COR-L47 (cell line): Measurements from ENCODE around the gene RPS19BP1.
A peak's percentile ranks its signal among the peaks of the same experiment; 100 is the strongest.

Experiments used
- DNase-seq: peaks from one replicate; lab custom pipeline; 2025; lab: John Stamatoyannopoulos, UW

RPS19BP1 gene

GRCh38 chr22:39532215-39533073 lies at the start of gene RPS19BP1:
Gene RPS19BP1 (minus strand): TSS chr22:39532748. CDS start chr22:39532738, 10 bp downstream.
- DNase-seq = peak; percentile 100

GRCh38 chr22:39581303-39581702 lies 48.8 kb upstream of the RPS19BP1 start:
- DNase-seq = no peak

- DNase-seq = no peak
Observed at GRCh38 chr22:39580795-39581194, 48.2 kb upstream of the RPS19BP1 start.

GRCh38 chr22:39580006-39580441 lies 47.5 kb upstream of the RPS19BP1 start:
- DNase-seq = no peak

GRCh38 chr22:39577900-39578299 lies 45.4 kb upstream of the RPS19BP1 start:
- DNase-seq = no peak

GRCh38 chr22:39577366-39577765 lies 44.8 kb upstream of the RPS19BP1 start:
- DNase-seq = no peak

- DNase-seq = no peak
Observed at GRCh38 chr22:39576027-39576426, 43.5 kb upstream of the RPS19BP1 start.

GRCh38 chr22:39575552-39575825 lies 42.9 kb upstream of the RPS19BP1 start:
- DNase-seq = no peak

GRCh38 chr22:39574779-39575551 lies 42.4 kb upstream of the RPS19BP1 start:
- DNase-seq = no peak

GRCh38 chr22:39571538-39571937 lies 39.0 kb upstream of the RPS19BP1 start:
- DNase-seq = no peak

- no peak for DNase-seq
Observed at GRCh38 chr22:39570665-39571064, 38.1 kb upstream of the RPS19BP1 start, which contains the start of gene CACNA1I. Gene CACNA1I (plus strand): TSS chr22:39570753. CDS start chr22:39570753, 0 bp downstream.

- no peak for DNase-seq
Observed at GRCh38 chr22:39570226-39570625, 37.7 kb upstream of the RPS19BP1 start.

- no peak for DNase-seq
Observed at GRCh38 chr22:39569066-39569465, 36.5 kb upstream of the RPS19BP1 start.

- no peak for DNase-seq
Observed at GRCh38 chr22:39568278-39568981, 35.9 kb upstream of the RPS19BP1 start.

- no peak for DNase-seq
Observed at GRCh38 chr22:39567135-39567946, 34.8 kb upstream of the RPS19BP1 start.

- no peak for DNase-seq
Observed at GRCh38 chr22:39565414-39565944, 32.9 kb upstream of the RPS19BP1 start.

GRCh38 chr22:39563571-39564428 lies 31.3 kb upstream of the RPS19BP1 start:
- no peak for DNase-seq

GRCh38 chr22:39562839-39563489 lies 30.4 kb upstream of the RPS19BP1 start:
- DNase-seq = no peak

- DNase-seq = no peak
Observed at GRCh38 chr22:39560127-39560526, 27.6 kb upstream of the RPS19BP1 start.
